GM19043 (cell line): ENCODE results near the gene GNPAT.

Source experiments
- ATAC-seq: cut with Tn5 transposase; IDR thresholded peaks from one replicate; pipeline ENCODE4 v1.9.1; 2021; ENCODE audit warnings: low read depth; ENCODE audit not compliant: unreplicated experiment

The GNPAT gene

DNA sequence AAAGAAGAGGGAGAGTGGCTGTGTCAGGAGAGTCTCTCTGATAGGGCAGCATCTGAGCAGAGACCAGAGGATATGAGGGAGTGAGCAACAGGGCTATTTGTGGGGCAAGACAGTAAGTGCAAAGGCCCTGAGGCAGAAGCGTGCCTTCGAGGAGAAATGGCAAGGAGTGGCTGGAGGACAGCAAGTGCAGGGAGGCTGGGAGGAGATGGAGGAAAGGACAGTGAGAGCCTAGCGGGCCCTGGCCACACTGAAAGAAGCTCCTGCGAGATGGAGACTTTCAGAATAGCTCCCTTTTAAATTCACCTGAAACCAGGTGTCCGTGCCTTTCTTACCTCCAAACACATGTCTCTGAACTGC, 71.4 kb downstream of the GNPAT start:
- ATAC-seq, result no peak

DNA sequence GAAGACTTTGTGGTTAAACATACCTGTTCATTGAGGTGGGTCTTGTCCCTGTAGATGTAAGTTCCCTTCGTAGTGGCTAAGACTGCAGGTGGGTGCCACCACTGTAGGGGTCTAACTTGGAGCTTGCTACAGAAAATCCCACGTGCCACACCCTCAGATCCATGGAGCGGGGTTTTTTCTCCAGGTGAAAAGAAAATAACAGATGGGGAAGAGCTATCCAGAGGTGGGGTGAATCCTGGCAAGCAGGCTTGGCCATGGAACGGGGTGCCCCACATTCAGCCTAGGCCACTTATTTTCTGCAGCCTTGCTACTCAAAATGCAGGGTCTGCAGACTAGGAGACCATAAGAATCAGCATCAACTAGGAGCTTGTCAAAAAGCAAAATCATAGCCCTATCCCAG, 72.6 kb downstream of the GNPAT start:
- ATAC-seq, result no peak

DNA sequence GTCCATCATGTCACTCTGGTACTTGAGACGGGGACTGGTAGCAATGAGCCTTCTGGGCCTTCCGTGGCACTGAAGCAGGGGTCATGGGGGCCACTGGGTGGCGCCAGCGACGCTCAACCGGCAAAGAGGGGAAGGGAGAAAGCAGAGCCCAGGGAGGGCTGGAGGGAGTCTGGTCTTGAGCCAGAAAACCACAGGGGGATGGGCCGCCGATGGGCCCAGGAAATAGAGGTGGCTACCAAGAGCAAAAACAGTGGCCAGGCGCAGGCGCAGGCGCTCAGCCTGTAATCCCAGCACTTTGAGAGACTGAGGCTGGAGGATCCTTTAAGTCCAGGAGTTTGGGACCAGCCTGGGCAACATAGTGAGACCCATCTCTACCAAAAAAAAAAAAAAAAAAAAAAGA, 74.9 kb downstream of the GNPAT start:
- peak; percentile 88 for ATAC-seq

DNA sequence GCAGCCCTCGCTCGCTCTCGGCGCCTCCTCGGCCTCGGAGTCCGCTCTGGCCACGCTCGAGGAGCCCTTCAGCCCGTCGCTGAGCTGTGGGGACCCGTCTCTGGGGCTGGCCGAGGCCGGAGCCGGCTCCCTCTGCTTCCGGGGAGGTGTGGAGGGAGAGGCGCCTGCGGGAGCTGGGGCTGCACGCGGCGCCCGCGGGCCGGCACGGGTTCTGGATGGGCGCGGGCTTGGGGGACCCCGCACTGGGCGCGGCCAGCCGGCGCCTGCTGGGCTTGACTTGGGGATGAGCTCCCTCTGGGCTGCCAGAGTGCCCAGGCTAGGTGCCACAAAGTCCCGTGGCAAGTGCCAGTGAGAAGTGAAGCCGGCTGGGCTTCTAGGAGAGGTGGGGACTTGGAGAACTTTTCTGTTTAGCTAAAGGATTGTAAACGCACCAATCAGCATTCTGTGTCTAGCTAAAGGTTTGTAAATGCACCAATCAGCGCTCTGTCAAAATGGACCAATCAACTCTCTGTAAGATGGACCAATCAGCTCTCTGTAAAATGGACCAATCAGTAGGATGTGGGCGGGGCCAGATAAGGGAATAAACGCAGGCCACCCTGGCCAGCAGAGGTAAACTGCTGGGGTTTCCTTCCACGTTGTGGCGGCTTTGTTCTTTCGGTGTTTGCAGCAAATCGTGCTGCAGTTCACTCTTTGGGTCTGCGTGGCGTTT, 76.4 kb downstream of the GNPAT start:
- no peak for ATAC-seq

DNA sequence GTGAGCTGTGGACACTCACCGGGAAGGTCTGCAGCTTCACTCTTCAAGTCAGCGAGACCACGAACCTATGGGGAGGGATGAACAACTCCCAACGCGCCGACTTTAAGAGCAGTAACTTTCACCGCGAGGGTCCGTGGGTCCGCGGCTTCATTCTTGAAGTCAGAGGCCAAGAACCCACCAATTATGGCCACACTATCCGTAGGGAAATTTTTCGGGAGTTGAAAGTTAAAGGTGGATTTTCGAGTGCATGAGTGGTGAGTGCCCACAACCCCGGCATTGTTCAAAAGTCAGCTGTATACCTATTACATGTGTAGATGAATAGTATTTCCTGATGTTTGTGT, 77.0 kb downstream of the GNPAT start:
- ATAC-seq, result no peak

DNA sequence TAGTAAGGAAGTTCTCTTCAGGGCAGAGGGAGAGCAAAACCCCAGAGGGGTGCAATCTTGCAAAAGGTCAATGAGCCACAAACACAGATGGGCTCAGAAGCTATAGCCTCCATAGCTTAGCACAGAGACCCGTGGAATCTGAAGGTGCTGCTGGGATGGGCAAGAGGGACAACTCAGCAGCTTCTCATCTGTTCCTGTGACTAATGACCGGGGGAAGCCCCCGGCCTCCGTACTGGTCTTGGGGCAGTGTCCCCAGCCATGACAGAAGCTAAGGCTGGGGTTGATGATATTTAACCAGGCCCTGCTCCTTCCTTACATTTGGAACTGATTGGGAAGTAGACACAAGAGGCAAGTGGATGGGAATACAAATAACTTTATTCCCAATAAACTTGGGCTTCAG, 77.6 kb downstream of the GNPAT start:
- no peak for ATAC-seq

DNA sequence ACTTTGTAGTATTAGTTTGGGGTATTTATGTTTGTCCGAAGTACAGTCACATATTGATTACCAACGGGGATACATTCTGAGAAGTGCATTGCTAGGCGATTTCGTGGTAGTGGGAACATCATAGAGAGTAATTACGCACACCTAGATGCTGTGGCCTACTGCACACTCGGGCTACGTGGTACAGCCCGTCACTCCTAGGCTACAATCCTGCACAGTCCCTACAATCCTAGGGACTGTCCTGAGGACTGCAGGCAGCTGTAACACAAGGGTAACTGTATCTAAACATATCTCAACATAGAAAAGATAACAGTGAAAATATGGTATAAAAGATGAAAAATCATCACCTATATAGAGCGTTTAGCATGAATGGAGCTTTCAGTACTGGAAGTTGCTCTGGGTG, 78.1 kb downstream of the GNPAT start:
- no peak for ATAC-seq

DNA sequence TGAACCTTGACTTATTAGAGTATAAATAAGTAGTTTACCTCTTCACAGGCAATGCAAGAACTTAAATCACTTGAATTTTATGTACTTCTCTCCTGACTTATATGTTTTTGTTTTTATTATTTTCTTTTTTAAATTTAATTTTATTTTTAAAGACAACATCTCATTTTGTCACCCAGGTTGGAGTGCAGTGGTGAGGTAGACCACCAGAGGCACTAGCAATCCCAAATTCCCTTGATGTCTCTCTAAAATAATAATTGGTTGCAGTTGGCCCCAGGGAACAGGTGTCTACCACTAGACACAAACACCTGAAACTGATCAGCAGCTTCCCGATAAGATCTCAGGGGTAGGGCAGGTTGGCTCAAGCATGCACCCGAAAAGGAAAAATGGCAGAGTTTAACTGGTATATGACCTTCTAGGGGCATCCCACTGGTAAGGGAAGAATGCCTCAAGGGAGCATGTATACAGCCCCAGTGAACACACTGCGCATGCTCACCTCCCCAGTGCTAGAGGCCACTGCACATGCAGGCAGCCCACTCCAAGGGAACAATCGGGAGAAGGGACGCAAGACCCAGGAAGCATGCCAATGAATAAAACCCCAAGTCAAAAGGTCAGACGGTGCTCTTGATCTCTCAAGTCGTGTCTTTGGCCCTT, 82.0 kb downstream of the GNPAT start:
- no peak for ATAC-seq

DNA sequence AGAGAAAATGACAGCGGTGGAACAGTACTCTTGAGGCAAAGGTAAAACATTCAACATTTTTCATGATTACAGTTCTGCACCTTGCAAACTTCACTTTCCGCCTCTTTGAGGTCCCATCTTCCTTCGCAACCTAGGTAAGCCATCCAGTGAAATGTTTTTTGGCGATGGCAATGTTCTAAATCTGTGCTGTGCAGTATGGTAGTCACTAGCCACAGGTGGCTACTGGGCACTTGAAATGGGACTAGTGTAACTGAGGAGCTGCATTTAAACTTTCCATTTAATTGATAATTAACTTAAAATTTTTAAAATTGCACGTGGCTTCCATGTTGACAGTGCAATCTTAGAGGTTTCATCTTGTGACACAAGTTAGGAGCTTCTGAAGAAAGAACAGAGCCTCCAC, 83.6 kb downstream of the GNPAT start:
- ATAC-seq, result no peak

DNA sequence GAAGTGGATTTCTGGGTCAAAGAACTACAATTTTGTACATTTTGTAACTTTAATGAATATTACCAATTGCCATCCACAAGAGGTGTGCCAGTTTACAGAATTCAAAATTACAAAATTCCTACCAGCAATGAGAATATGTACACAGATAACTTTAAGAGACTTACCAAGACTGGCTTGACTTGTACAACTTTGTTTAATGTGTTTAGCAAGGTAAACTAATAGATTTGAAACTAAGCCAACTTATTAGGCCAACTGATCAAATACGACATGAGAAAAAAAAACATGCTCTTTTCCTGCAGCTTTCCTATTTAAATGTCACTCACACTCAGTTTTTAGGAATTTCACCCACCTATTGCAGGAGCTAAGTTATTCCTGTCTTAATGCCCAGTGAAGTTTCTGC, 85.2 kb downstream of the GNPAT start:
- ATAC-seq, result no peak
